T-helper 2 cell treated with Interferon-gamma antibody and Interleukin-4, amounts not matched to agents 5 μg/mL and 100 μg/mL, for 36 hours (primary cell): ENCODE data around the gene GYPC.

Experiments used
- DNase-seq: peaks from one replicate; pipeline ENCODE4 v3.0.0; 2021; ENCODE audit warnings: low spot score
- H3K27ac Mint-ChIP-seq: one replicate; pipeline ENCODE4 v1.8.0; 2021; ENCODE audit warnings: mild to moderate bottlenecking, mixed read lengths
- H3K27me3 Mint-ChIP-seq: one replicate; pipeline ENCODE4 v1.8.0; 2021; ENCODE audit warnings: low read depth, mixed read lengths
- H3K36me3 Mint-ChIP-seq: one replicate; pipeline ENCODE4 v1.8.0; 2021; ENCODE audit warnings: low read depth, mixed read lengths
- H3K4me1 Mint-ChIP-seq: one replicate; pipeline ENCODE4 v1.8.0; 2021; ENCODE audit warnings: low read depth, mixed read lengths
- H3K4me3 Mint-ChIP-seq: one replicate; pipeline ENCODE4 v1.8.0; 2022; ENCODE audit warnings: mild to moderate bottlenecking, moderate library complexity, mixed read lengths
- H3K9me3 Mint-ChIP-seq: one replicate; pipeline ENCODE4 v1.8.0; 2021; ENCODE audit warnings: mixed read lengths

GYPC gene

GRCh38 chr2:126657148-126657635, 1.2 kb downstream of the GYPC start:
- no peaks in the 10 kb centered on the region for H3K27me3 Mint-ChIP-seq
- peak; percentile 49 for DNase-seq
- peaks cover 46% of the 10 kb centered on the region for H3K4me1 Mint-ChIP-seq
- peak overlapping the region; percentile 96 for H3K27ac Mint-ChIP-seq
- H3K36me3 Mint-ChIP-seq = peaks cover 41% of the 10 kb centered on the region
- peak overlapping the region; percentile 97 for H3K4me3 Mint-ChIP-seq
- no peaks in the 10 kb centered on the region for H3K9me3 Mint-ChIP-seq

GRCh38 chr2:126657636-126658318, 1.8 kb downstream of the GYPC start:
- Mint-ChIP-seq H3K4me3 (peak overlapping the region; percentile 97), H3K4me1 (peaks cover 51% of the 10 kb centered on the region), H3K36me3 (peaks cover 42% of the 10 kb centered on the region), H3K27ac (peak overlapping the region; percentile 96), H3K27me3 (no peaks in the 10 kb centered on the region), H3K9me3 (no peaks in the 10 kb centered on the region)
- DNase-seq = peak; percentile 83

DNA sequence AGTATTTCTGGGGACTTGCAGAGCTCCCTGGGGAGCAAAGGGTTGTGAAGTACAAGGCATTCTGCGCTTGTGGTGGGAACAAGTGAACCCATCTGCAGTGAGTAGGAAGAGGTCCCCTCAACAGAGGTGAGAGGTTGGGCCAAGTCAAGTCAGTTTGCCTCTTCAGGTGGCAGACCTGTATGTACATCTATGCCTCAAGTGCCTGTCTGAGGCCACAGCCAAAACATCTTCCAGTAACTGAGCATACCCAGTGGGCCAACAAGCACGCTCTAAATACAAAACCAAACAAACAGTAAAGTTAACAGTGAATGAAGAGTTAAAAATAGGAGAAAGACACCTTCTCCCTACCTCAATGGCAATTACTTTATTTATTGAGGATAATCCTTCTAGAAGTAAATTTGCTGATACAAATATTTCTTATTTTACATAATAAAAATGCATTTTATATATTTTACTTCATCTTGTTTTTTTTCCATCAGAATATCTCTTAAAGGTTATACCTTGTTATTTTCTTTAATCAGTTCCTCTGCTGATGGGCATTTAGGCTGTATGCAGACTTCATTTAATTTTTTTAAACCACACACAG, 2.5 kb downstream of the GYPC start:
- Mint-ChIP-seq H3K4me3 (peak overlapping the region; percentile 97), H3K9me3 (no peaks in the 10 kb centered on the region), H3K27ac (peak overlapping the region; percentile 96), H3K36me3 (peaks cover 47% of the 10 kb centered on the region), H3K4me1 (peaks cover 58% of the 10 kb centered on the region), H3K27me3 (no peaks in the 10 kb centered on the region)
- DNase-seq = no peak

DNA sequence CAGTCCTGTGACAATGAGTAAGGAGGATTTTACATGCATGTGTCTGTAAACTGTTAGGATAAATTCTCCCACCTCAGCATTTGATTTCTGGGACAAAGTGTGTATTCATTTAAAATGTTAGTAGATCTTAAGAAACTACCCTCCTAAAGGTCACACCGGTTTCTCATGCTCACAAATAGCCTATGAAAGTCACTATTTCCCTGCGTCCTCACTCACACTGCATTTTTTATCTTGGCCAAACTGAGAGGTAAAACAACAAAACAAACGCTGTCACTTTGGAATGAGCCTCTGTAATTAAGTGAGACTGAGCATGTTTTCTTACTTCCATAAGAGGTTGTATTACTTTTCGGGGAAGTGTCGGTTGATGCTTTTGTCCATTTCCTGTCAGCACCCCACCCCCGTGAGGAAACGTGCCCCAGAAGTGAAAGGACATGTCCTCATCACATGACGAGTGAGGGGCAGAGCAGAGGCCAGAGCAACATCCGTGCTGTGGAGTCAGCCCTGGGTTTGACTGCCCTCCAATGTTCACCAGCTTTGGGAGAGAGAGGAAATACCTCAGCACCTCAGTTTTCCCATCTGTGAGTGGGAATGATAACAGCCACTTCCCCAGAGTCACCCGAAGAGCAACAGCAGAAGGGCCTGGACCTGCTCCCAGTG, 3.1 kb downstream of the GYPC start:
- H3K27me3 Mint-ChIP-seq = no peaks in the 10 kb centered on the region
- peak overlapping the region; percentile 96 for H3K27ac Mint-ChIP-seq
- peaks cover 53% of the 10 kb centered on the region for H3K36me3 Mint-ChIP-seq
- peaks cover 64% of the 10 kb centered on the region for H3K4me1 Mint-ChIP-seq
- H3K9me3 Mint-ChIP-seq = no peaks in the 10 kb centered on the region
- DNase-seq = peak; percentile 78
- peak overlapping the region; percentile 87 for H3K4me3 Mint-ChIP-seq

DNA sequence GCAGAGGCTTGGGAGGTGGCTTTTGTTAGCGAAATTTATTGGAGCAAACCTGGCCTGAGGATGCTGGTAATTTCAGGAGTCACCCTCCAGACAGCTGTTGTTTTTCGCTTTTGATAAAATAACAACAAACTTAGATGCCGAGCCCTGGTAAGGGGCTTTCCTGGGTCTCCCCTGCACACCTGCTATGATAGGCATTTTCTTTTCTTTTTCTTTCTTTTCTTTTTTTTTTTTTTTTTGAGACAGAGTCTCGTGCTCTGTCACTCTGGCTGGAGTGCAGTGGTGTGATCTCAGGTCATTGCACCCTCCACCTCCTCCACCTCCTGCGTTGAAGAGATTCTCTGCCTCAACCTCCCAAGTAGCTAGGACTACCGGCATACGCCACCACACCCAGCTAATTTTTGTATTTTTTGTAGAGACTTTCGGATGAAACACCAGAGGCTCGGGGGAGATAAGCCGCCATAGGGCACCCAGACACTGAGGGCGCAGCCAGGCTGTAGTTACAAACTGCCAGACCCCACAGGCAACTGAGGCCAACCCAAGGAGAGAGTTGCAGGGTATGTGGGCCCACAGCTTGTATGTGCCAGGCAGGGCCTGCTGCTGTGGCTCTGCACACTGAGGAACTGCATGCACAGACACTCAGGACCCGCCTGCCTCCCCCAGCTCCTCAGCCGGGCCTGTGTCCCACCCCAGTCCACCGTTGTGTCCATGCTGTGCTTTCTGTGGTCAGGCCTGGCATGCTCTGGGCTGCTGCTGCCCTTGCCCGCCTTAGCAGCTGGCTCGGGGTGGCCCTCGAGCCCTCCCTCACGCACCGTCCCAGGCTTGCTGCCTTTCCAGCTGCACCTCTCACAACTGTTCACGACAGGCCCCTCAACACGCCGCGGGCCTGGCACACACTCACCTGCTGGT, 3.9 kb downstream of the GYPC start:
- H3K4me1 Mint-ChIP-seq = peaks cover 71% of the 10 kb centered on the region
- DNase-seq = no peak
- peak overlapping the region; percentile 96 for H3K27ac Mint-ChIP-seq
- H3K27me3 Mint-ChIP-seq = no peaks in the 10 kb centered on the region
- H3K9me3 Mint-ChIP-seq = no peaks in the 10 kb centered on the region
- H3K4me3 Mint-ChIP-seq = peak overlapping the region; percentile 87
- peaks cover 57% of the 10 kb centered on the region for H3K36me3 Mint-ChIP-seq

DNA sequence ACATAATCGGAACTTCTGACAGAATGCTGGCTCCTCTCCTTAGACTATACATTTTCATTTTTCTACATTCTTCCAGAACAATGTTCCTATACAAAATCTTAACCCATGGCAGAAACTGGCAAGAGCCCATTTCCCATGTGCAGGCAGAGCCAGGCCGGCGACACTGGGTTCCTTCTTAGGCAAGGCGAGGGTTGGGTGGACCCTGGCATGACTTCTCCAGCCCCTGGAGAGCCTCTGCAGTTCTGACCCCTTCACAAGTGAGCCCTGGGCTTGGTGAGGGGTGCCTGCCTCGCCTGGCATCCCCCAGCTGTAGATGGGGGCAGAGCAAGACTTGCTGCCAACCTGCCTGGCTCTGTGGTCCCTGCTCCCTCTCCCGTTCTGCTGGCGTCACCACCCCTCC, 5.0 kb downstream of the GYPC start:
- no peaks in the 10 kb centered on the region for H3K27me3 Mint-ChIP-seq
- H3K4me3 Mint-ChIP-seq = peak overlapping the region; percentile 67
- no peak for DNase-seq
- H3K4me1 Mint-ChIP-seq = peaks cover 72% of the 10 kb centered on the region
- no peaks in the 10 kb centered on the region for H3K9me3 Mint-ChIP-seq
- H3K36me3 Mint-ChIP-seq = peaks cover 60% of the 10 kb centered on the region
- H3K27ac Mint-ChIP-seq = peak overlapping the region; percentile 96

DNA sequence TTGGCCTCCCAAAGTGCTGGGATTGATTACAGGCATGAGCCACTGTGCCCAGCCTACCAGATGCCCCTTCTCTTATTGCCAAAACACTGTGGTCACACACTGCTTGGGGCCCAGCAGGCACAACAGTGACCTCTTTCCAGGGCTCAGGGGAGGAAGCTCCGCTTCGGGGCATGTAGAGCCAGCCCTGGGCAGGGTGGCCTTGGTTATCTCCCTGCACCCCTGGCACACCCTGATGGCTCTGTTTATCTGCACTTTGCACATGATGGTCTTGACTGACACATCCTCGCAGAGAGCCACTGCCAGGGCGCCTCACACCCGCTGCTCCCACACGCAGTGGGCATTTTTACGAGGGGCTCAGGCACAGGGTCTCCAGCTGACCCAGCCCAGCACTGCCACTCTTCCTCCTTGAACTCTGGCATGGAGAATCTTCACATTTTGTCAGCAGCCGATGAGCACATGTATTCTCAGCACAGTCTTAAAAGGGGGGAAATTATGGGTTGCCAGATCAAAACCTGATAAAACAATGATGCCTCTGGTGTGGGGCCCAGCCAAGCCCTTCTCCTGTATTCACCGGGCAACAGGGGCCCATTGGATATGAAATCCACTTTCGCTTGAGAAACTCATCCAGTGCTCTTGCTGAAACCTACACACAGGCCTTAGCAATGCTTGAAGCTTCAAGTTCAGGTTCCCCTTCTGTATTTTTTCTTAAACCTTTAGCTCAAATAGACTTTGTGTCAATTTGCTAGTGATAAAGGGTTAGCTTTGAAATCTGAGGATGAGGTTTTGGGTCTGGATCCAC, 5.9 kb downstream of the GYPC start:
- DNase-seq = peak; percentile 31
- Mint-ChIP-seq H3K27me3 (no peaks in the 10 kb centered on the region), H3K36me3 (peaks cover 63% of the 10 kb centered on the region), H3K4me3 (peak overlapping the region; percentile 67), H3K9me3 (no peaks in the 10 kb centered on the region), H3K4me1 (peaks cover 79% of the 10 kb centered on the region), H3K27ac (peak overlapping the region; percentile 96)

- H3K4me3 Mint-ChIP-seq = peak overlapping the region; percentile 67
- H3K4me1 Mint-ChIP-seq = peaks cover 78% of the 10 kb centered on the region
- DNase-seq = no peak
- H3K36me3 Mint-ChIP-seq = peaks cover 61% of the 10 kb centered on the region
- H3K27ac Mint-ChIP-seq = peak overlapping the region; percentile 96
- H3K27me3 Mint-ChIP-seq = no peaks in the 10 kb centered on the region
- H3K9me3 Mint-ChIP-seq = no peaks in the 10 kb centered on the region
Measured at GRCh38 chr2:126662621-126663020, 6.7 kb downstream of the GYPC start.

GRCh38 chr2:126663184-126663963, 7.4 kb downstream of the GYPC start:
- H3K4me3 Mint-ChIP-seq = peak overlapping the region; percentile 67
- H3K27ac Mint-ChIP-seq = peak overlapping the region; percentile 96
- peaks cover 60% of the 10 kb centered on the region for H3K36me3 Mint-ChIP-seq
- H3K9me3 Mint-ChIP-seq = no peaks in the 10 kb centered on the region
- DNase-seq = no peak
- H3K27me3 Mint-ChIP-seq = no peaks in the 10 kb centered on the region
- peaks cover 78% of the 10 kb centered on the region for H3K4me1 Mint-ChIP-seq

DNA sequence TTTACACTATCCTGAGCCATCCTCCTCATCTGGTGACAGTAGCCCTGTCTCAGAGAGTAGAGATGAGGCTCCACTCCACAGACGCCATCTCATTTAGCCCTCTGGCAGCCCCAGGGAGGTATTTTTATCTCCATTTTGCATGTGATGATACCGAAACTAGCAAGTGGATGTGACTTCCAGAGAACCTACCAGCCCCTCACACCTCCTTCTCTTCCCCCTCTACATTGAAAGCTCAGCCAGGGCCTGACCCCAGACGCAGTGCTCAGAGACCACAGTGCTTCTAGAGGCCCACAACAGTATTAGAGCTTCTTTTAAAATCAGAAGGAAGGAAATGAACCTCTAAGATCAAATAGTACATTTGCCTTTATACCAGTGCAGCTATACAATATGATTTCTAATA, 8.3 kb downstream of the GYPC start:
- Mint-ChIP-seq H3K36me3 (peaks cover 59% of the 10 kb centered on the region), H3K4me3 (peak overlapping the region; percentile 67), H3K27me3 (no peaks in the 10 kb centered on the region), H3K4me1 (peaks cover 72% of the 10 kb centered on the region), H3K27ac (peak overlapping the region; percentile 96), H3K9me3 (no peaks in the 10 kb centered on the region)
- DNase-seq = peak; percentile 37

DNA sequence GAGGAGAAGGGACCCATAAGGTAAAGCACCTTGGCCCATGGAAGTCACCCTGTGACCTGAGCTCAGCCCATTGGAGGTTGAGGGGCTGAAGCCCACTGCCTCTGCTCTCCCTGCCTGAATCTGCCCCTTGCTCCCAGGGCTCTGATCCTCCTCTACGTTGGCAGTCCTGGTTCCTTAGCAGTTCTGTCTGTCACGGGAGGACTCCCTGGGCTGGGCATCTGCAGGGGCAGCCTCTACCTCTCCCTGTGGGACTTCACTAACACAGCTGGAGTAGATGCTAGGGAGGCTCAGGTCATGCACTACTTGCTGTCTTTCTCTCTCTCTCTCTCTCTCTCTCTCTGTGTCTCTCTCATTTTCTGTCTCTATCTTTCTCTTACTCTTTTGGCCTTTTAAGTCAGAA, 8.7 kb downstream of the GYPC start:
- H3K27ac Mint-ChIP-seq = peak overlapping the region; percentile 96
- H3K9me3 Mint-ChIP-seq = no peaks in the 10 kb centered on the region
- H3K4me1 Mint-ChIP-seq = peaks cover 71% of the 10 kb centered on the region
- peak overlapping the region; percentile 67 for H3K4me3 Mint-ChIP-seq
- no peaks in the 10 kb centered on the region for H3K27me3 Mint-ChIP-seq
- DNase-seq = no peak
- peaks cover 58% of the 10 kb centered on the region for H3K36me3 Mint-ChIP-seq

DNA sequence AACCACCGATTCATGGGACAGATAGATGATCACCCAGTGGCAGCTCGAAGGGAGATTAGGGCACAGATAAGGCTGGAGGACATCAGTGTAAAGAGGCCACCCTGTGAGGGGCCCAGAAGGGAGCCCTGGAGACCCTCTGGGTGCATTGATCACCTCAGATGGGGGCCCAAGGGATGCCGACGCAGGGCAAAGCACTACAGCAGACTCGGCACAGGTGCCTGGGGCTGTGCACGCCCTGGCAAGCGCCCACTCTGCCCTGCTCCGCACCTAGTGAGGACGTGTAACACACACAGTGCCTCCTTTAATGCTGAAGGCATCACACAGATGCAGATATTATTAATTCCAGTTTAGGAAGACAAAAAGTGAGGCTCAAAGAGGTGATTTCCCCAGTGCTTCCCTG, 9.5 kb downstream of the GYPC start:
- peaks cover 58% of the 10 kb centered on the region for H3K36me3 Mint-ChIP-seq
- H3K27me3 Mint-ChIP-seq = no peaks in the 10 kb centered on the region
- peak overlapping the region; percentile 96 for H3K27ac Mint-ChIP-seq
- peak overlapping the region; percentile 67 for H3K4me3 Mint-ChIP-seq
- peaks cover 69% of the 10 kb centered on the region for H3K4me1 Mint-ChIP-seq
- DNase-seq = no peak
- no peaks in the 10 kb centered on the region for H3K9me3 Mint-ChIP-seq
